Astrocyte of the spinal cord (primary cell): ENCODE results near the gene CARHSP1.
"Not testable (repeated sequence)": the region's sequence is repeated elsewhere in the genome, so short reads cannot be mapped to it uniquely, and the experiment has no call there.

Source experiments
- DNase-seq: peaks from one replicate; pipeline ENCODE4 v3.0.0; 2011; ENCODE audit warnings: low read depth, low spot score
- H3K4me3 ChIP-seq: 2 replicates; pipeline ENCODE4 v1.5.1; 2011; ENCODE audit warnings: low read depth, mild to moderate bottlenecking, low read length, moderate library complexity
- CTCF ChIP-seq: IDR thresholded peaks from 2 replicates; pipeline ENCODE4 v1.5.1; 2012; ENCODE audit warnings: low read depth, mild to moderate bottlenecking, low read length, inconsistent platforms
- in situ Hi-C: cut with HindIII; loops from 2 replicates; pipeline ENCODE4 v1.10.0; 2017; ENCODE audit warnings: low sequenced_read_pairs

The CARHSP1 gene

GRCh38 chr16:8848939-8849391 is 19.8 kb downstream of the CARHSP1 start:
- DNase-seq = peak; percentile 65
- no peak overlapping the region for H3K4me3 ChIP-seq
- in situ Hi-C loops = no loop called here
- TF ChIP-seq CTCF = no peak

GRCh38 chr16:8848231-8848938 is 20.4 kb downstream of the CARHSP1 start:
- no peak for DNase-seq
- in situ Hi-C loops = no loop called here
- H3K4me3 ChIP-seq = no peak overlapping the region
- TF ChIP-seq CTCF = no peak

GRCh38 chr16:8847623-8848022 is 21.2 kb downstream of the CARHSP1 start:
- TF ChIP-seq CTCF = no peak
- DNase-seq = no peak
- in situ Hi-C loops = no loop called here
- no peak overlapping the region for H3K4me3 ChIP-seq

GRCh38 chr16:8847145-8847544 is 21.7 kb downstream of the CARHSP1 start:
- DNase-seq = no peak
- H3K4me3 ChIP-seq = no peak overlapping the region
- TF ChIP-seq CTCF = no peak
- in situ Hi-C loops = no loop called here

- no peak for TF ChIP-seq CTCF
- in situ Hi-C loops = no loop called here
- H3K4me3 ChIP-seq = no peak overlapping the region
- no peak for DNase-seq
Observed at GRCh38 chr16:8846401-8846932, 22.3 kb downstream of the CARHSP1 start.

- in situ Hi-C loops = no loop called here
- DNase-seq = no peak
- TF ChIP-seq CTCF = no peak
- H3K4me3 ChIP-seq = no peak overlapping the region
Observed at GRCh38 chr16:8845699-8846298, 23.0 kb downstream of the CARHSP1 start.

GRCh38 chr16:8843296-8843695 is 25.5 kb downstream of the CARHSP1 start:
- H3K4me3 ChIP-seq, in situ Hi-C loops, DNase-seq: not testable (repeated sequence)

GRCh38 chr16:8842016-8842415 is 26.8 kb downstream of the CARHSP1 start:
- H3K4me3 ChIP-seq, in situ Hi-C loops, DNase-seq: not testable (repeated sequence)

GRCh38 chr16:8837594-8837993 is 31.2 kb downstream of the CARHSP1 start:
- in situ Hi-C loops, DNase-seq: not testable (repeated sequence)

GRCh38 chr16:8836797-8837196 is 32.0 kb downstream of the CARHSP1 start:
- in situ Hi-C loops = not testable (repeated sequence)

More at GRCh38 chr16:8837594-8837993, 31.2 kb downstream of the CARHSP1 start:
- H3K4me3 ChIP-seq = not testable (repeated sequence)

More at GRCh38 chr16:8836797-8837196, 32.0 kb downstream of the CARHSP1 start:
- not testable (repeated sequence) for H3K4me3 ChIP-seq, DNase-seq
